ENCODE data around the gene HPD. TPM values are rescaled to one million over a fixed set of nuclear protein-coding genes. Genes with fewer than 3 reads are reported as not detected.

Gene HPD
- total RNA-seq, 2 experiments from 2014 or later, result not detected

DNA sequence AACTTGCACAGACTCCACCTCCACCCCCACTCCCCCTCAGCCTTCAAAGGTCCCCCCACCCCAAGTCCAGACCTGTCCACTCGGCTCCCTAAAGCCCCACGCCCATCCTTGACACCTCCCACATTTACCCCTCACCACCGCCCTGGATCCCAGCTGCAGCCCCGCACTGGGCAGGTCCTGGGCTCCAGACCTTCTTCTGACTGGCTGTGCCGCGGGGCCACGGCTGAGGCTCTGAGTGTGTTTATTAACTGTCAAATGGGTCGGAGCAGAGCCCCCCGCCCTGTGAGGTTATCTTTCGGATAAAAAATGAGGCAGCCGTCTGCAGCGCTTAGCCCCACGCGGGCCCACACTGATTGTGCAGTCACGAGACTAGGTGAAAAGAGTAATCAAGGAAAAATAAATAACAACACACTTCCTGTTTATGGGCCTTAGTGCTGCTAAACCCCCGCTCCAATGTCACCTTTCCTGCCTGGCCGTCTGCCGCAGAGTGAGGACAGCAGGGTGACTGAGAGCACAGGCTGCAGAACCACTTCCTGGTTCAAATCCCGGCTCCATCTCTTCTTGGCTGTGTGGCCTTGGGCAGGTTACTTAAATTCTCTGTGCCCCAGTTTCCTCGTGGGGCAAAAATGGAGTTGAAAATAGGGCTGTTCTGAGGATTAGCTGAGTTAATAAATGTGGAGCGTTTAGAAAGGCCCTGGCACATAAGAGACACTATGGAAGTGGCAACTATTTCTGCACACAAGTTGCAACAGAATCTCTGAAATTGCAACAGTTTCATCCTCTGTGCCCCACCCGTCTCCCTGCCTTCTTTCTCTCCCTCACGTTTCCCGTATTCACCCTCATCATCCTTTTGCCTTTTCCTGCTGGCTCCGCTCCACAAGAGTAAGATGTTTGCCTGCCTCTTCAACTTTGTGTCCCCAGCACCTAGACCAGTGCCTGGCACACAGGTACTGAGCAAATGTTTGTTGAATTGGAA, 45.5 kb downstream of the HPD start:
- Histone ChIP-seq H3K4me2 (ENCODE audit: low read length) (peak overlapping the region; percentile 92), H3K9me3 (ENCODE audit: low read length) (no peaks in the 10 kb centered on the region), H3K79me2 (ENCODE audit: insufficient read depth, low read depth, low read length) (peaks cover 14% of the 10 kb centered on the region; the same call in 1 of the 2 replicates), H3K27ac (ENCODE audit: low read depth, low read length, poor library complexity, severe bottlenecking) (peak overlapping the region; percentile 4), H3K4me1 (ENCODE audit: insufficient read depth, low read length, poor library complexity, severe bottlenecking) (peaks cover 30% of the 10 kb centered on the region), H3K4me3 (ENCODE audit: low read depth, low read length, poor library complexity, severe bottlenecking) (peak overlapping the region; percentile 72), H3K36me3 (ENCODE audit: insufficient read depth, low read length) (peaks cover 67% of the 10 kb centered on the region), H4K20me1 (ENCODE audit: insufficient read depth, low read length) (no peaks in the 10 kb centered on the region), H2AFZ (ENCODE audit: low read length) (no peak overlapping the region), H3K9me2 (ENCODE audit: insufficient read depth, low read length) (no peaks in the 10 kb centered on the region)
- TF ChIP-seq, protein P1, sequence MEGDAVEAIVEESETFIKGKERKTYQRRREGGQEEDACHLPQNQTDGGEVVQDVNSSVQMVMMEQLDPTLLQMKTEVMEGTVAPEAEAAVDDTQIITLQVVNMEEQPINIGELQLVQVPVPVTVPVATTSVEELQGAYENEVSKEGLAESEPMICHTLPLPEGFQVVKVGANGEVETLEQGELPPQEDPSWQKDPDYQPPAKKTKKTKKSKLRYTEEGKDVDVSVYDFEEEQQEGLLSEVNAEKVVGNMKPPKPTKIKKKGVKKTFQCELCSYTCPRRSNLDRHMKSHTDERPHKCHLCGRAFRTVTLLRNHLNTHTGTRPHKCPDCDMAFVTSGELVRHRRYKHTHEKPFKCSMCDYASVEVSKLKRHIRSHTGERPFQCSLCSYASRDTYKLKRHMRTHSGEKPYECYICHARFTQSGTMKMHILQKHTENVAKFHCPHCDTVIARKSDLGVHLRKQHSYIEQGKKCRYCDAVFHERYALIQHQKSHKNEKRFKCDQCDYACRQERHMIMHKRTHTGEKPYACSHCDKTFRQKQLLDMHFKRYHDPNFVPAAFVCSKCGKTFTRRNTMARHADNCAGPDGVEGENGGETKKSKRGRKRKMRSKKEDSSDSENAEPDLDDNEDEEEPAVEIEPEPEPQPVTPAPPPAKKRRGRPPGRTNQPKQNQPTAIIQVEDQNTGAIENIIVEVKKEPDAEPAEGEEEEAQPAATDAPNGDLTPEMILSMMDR (conservative IDR thresholded peaks at IDR 0.05; ENCODE audit: low read length), result no peak
- TF ChIP-seq EZH2phosphoT487 (IDR thresholded peaks at IDR 0.05; ENCODE audit: borderline replicate concordance, low read depth, low read length), result no peak
- no peak for DNase-seq (ENCODE audit: low spot score)
- BruUV-seq (replicated peaks), result no TSS peak
- intact Hi-C loops (cut with micrococcal nuclease; ENCODE audit: unreplicated experiment), result loop anchor here (1.0 kb wide), 2 partner anchors 18 to 76 kb away; no protein-coding TSS in a partner anchor
- ChIA-PET POLR2A (interaction anchor here (2.8 kb wide), 1 partner anchor 11 kb away, joined by 19 read pairs; no protein-coding TSS in a partner anchor), CTCF (ENCODE audit: unreplicated experiment) (no interaction called here)

DNA sequence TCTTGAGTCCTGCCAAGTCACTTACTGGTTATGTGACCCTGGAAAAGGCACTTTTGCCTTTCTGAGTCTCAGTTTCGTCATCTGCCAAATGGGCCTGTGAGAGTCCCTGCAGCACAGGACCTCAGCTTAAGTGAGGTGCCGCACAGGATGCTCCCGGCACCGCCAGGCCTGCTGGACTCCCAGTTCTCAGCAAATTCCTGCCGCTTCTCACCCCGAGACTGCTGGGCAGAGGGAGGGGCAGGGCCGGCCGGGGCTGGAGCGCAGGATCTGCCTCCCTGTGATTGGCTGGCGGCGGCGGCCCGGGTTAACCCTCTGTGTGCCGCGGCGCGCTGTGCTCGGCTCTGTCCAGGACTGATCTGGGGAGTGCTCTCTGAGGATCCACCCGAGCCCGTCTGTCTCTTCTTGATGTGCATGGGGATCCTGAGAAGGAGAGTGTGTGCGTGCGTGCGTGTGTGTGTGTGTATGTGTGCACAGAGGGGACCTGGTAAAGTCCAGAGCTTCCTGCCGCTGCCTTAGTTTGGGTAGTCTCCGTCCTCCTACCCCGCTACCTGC, 46.3 kb downstream of the HPD start:
- Histone ChIP-seq H3K4me1 (ENCODE audit: insufficient read depth, low read length, poor library complexity, severe bottlenecking) (peaks cover 38% of the 10 kb centered on the region), H3K4me3 (ENCODE audit: low read depth, low read length, poor library complexity, severe bottlenecking) (peak overlapping the region; percentile 72), H3K79me2 (ENCODE audit: insufficient read depth, low read depth, low read length) (peaks cover 14% of the 10 kb centered on the region; the same call in 1 of the 2 replicates), H3K4me2 (ENCODE audit: low read length) (peak overlapping the region; percentile 92), H3K9me3 (ENCODE audit: low read length) (no peaks in the 10 kb centered on the region), H3K9me2 (ENCODE audit: insufficient read depth, low read length) (no peaks in the 10 kb centered on the region), H4K20me1 (ENCODE audit: insufficient read depth, low read length) (no peaks in the 10 kb centered on the region), H2AFZ (ENCODE audit: low read length) (peak overlapping the region; percentile 50; the same call in 1 of the 2 replicates), H3K27ac (ENCODE audit: low read depth, low read length, poor library complexity, severe bottlenecking) (peak overlapping the region; percentile 62), H3K36me3 (ENCODE audit: insufficient read depth, low read length) (peaks cover 63% of the 10 kb centered on the region)
- peak; percentile 58 for DNase-seq (ENCODE audit: low spot score)
- intact Hi-C loops (cut with micrococcal nuclease; ENCODE audit: unreplicated experiment), result loop anchor here (1.0 kb wide), 2 partner anchors 17 to 77 kb away; no protein-coding TSS in a partner anchor
- BruUV-seq (replicated peaks), result no TSS peak
- CTCF ChIA-PET (ENCODE audit: unreplicated experiment), result interaction anchor here (1.2 to 2.9 kb wide), 2 partner anchors 14 to 18 kb away, joined by 3 to 13 read pairs; partner anchors contain the start of gene RHOF
- no peak for TF ChIP-seq EZH2phosphoT487 (IDR thresholded peaks at IDR 0.05; ENCODE audit: borderline replicate concordance, low read depth, low read length)
- TF ChIP-seq, protein P1 (conservative IDR thresholded peaks at IDR 0.05; ENCODE audit: low read length), result no peak; the same call in 1 of the 2 replicates
- POLR2A ChIA-PET, result interaction anchor here (0.6 to 2.8 kb wide), 3 partner anchors 10 to 311 kb away, joined by 6 to 19 read pairs (median 10); partner anchors contain the start of gene RHOF
